IPS-20b (cell line): Measurements from ENCODE around the gene TUBB4B.

Experiments used
- H3K27ac ChIP-seq: one replicate; pipeline ENCODE4 v1.5.1; 2013; ENCODE audit warnings: low read length
- H3K27me3 ChIP-seq: 2 replicates; pipeline ENCODE4 v1.6.1; 2013; ENCODE audit warnings: mild to moderate bottlenecking, low read length, inconsistent platforms; ENCODE audit not compliant: insufficient read depth
- H3K36me3 ChIP-seq: 2 replicates; pipeline ENCODE4 v1.6.1; 2013; ENCODE audit warnings: low read depth, mild to moderate bottlenecking, inconsistent platforms, low read length, moderate library complexity; ENCODE audit not compliant: insufficient read depth
- H3K4me1 ChIP-seq: 2 replicates; pipeline ENCODE4 v1.6.1; 2013; ENCODE audit warnings: mild to moderate bottlenecking, control low read depth, inconsistent platforms, low read length, moderate library complexity; ENCODE audit not compliant: insufficient read depth
- H3K4me3 ChIP-seq: 2 replicates; pipeline ENCODE4 v1.5.1; 2013; ENCODE audit warnings: mild to moderate bottlenecking, low read length, inconsistent platforms
- H3K9ac ChIP-seq: 2 replicates; pipeline ENCODE4 v1.6.1; 2013; ENCODE audit warnings: low read depth, mild to moderate bottlenecking, inconsistent platforms, low read length, moderate library complexity
- H3K9me3 ChIP-seq: 2 replicates; pipeline ENCODE4 v1.6.1; 2013; ENCODE audit warnings: mild to moderate bottlenecking, low read depth, low read length, inconsistent platforms; ENCODE audit not compliant: insufficient read depth

TUBB4B gene

GRCh38 chr9:137222190-137223077, 18.7 kb upstream of the TUBB4B start, which contains the start of gene RNF208:
Gene RNF208 (minus strand): TSS chr9:137222240. CDS start chr9:137221212, 1,028 bp downstream.
- H3K36me3 ChIP-seq = no peaks in the 10 kb centered on the region
- no peak within 1 kb of the TSS for H3K27ac ChIP-seq
- peaks cover 3% of the 10 kb centered on the region; the same call in 1 of the 2 replicates for H3K4me1 ChIP-seq
- H3K9ac ChIP-seq = no peak within 1 kb of the TSS
- no peaks in the 10 kb centered on the region for H3K9me3 ChIP-seq
- H3K4me3 ChIP-seq = peak within 1 kb of the TSS; percentile 86
- peaks cover 9% of the 10 kb centered on the region for H3K27me3 ChIP-seq

- peak overlapping the region; percentile 86 for H3K4me3 ChIP-seq
- no peaks in the 10 kb centered on the region for H3K36me3 ChIP-seq
- H3K27ac ChIP-seq = no peak overlapping the region
- peak overlapping the region; percentile 91 for H3K9ac ChIP-seq
- no peaks in the 10 kb centered on the region for H3K9me3 ChIP-seq
- peaks cover 9% of the 10 kb centered on the region for H3K27me3 ChIP-seq
- H3K4me1 ChIP-seq = peaks cover 3% of the 10 kb centered on the region; the same call in 1 of the 2 replicates
Measured at GRCh38 chr9:137223078-137223970, 17.8 kb upstream of the TUBB4B start.

GRCh38 chr9:137224830-137225694, 16.0 kb upstream of the TUBB4B start, which contains the start of gene CYSRT1:
Gene CYSRT1 (plus strand): TSS chr9:137225174. CDS start chr9:137225622, 448 bp downstream.
- Histone ChIP-seq H3K4me1 (peaks cover 3% of the 10 kb centered on the region; the same call in 1 of the 2 replicates), H3K27me3 (peaks cover 9% of the 10 kb centered on the region), H3K9me3 (no peaks in the 10 kb centered on the region), H3K36me3 (no peaks in the 10 kb centered on the region), H3K9ac (peak within 1 kb of the TSS; percentile 91), H3K27ac (no peak within 1 kb of the TSS), H3K4me3 (peak within 1 kb of the TSS; percentile 86)

GRCh38 chr9:137225699-137226331, 15.3 kb upstream of the TUBB4B start:
- Histone ChIP-seq H3K4me1 (peaks cover 3% of the 10 kb centered on the region; the same call in 1 of the 2 replicates), H3K27ac (no peak overlapping the region), H3K4me3 (no peak overlapping the region), H3K36me3 (no peaks in the 10 kb centered on the region), H3K27me3 (peaks cover 9% of the 10 kb centered on the region), H3K9me3 (no peaks in the 10 kb centered on the region), H3K9ac (no peak overlapping the region)

- Histone ChIP-seq H3K27me3 (peaks cover 9% of the 10 kb centered on the region), H3K4me1 (peaks cover 3% of the 10 kb centered on the region; the same call in 1 of the 2 replicates), H3K9me3 (no peaks in the 10 kb centered on the region), H3K4me3 (no peak overlapping the region), H3K36me3 (no peaks in the 10 kb centered on the region), H3K9ac (no peak overlapping the region), H3K27ac (no peak overlapping the region)
Measured at GRCh38 chr9:137226338-137227053, 14.6 kb upstream of the TUBB4B start.

- Histone ChIP-seq H3K4me1 (peaks cover 3% of the 10 kb centered on the region; the same call in 1 of the 2 replicates), H3K27ac (no peak within 1 kb of the TSS), H3K36me3 (no peaks in the 10 kb centered on the region), H3K4me3 (no peak within 1 kb of the TSS), H3K27me3 (peaks cover 9% of the 10 kb centered on the region), H3K9ac (no peak within 1 kb of the TSS), H3K9me3 (no peaks in the 10 kb centered on the region)
Measured at GRCh38 chr9:137227054-137227852, 13.8 kb upstream of the TUBB4B start, which contains the start of gene RNF224. Gene RNF224 (plus strand): TSS chr9:137227502. CDS start chr9:137228336, 834 bp downstream.

- Histone ChIP-seq H3K36me3 (no peaks in the 10 kb centered on the region), H3K27ac (no peak overlapping the region), H3K4me3 (no peak overlapping the region), H3K4me1 (peaks cover 3% of the 10 kb centered on the region; the same call in 1 of the 2 replicates), H3K9me3 (no peaks in the 10 kb centered on the region), H3K9ac (no peak overlapping the region), H3K27me3 (peaks cover 2% of the 10 kb centered on the region)
Measured at GRCh38 chr9:137227853-137228505, 13.1 kb upstream of the TUBB4B start.

- H3K9ac ChIP-seq = no peak overlapping the region
Measured at GRCh38 chr9:137228506-137228967, 12.6 kb upstream of the TUBB4B start.

More at GRCh38 chr9:137228506-137228967, 12.6 kb upstream of the TUBB4B start:
- no peaks in the 10 kb centered on the region for H3K9me3 ChIP-seq
- no peak overlapping the region for H3K4me3 ChIP-seq
- H3K27me3 ChIP-seq = no peaks in the 10 kb centered on the region
- no peaks in the 10 kb centered on the region for H3K36me3 ChIP-seq
- H3K4me1 ChIP-seq = peaks cover 3% of the 10 kb centered on the region; the same call in 1 of the 2 replicates
- no peak overlapping the region for H3K27ac ChIP-seq
